ENCODE measurements around the gene ASPG.

The ASPG gene

GRCh38 chr14:104144453-104144790, 58.9 kb downstream of the ASPG start:
- no peak for TF ChIP-seq GLIS3 (CRISPR knock-in tag; IDR thresholded peaks at IDR 0.05)
- TF ChIP-seq BACH2 (CRISPR knock-in tag; IDR thresholded peaks at IDR 0.05; ENCODE audit: borderline replicate concordance), result no peak
- no peak for TF ChIP-seq ZC3H10 (CRISPR knock-in tag; IDR thresholded peaks at IDR 0.05)
- TF ChIP-seq TOX (CRISPR knock-in tag; IDR thresholded peaks at IDR 0.05; ENCODE audit: borderline replicate concordance), result no peak
- TF ChIP-seq, protein P1, sequence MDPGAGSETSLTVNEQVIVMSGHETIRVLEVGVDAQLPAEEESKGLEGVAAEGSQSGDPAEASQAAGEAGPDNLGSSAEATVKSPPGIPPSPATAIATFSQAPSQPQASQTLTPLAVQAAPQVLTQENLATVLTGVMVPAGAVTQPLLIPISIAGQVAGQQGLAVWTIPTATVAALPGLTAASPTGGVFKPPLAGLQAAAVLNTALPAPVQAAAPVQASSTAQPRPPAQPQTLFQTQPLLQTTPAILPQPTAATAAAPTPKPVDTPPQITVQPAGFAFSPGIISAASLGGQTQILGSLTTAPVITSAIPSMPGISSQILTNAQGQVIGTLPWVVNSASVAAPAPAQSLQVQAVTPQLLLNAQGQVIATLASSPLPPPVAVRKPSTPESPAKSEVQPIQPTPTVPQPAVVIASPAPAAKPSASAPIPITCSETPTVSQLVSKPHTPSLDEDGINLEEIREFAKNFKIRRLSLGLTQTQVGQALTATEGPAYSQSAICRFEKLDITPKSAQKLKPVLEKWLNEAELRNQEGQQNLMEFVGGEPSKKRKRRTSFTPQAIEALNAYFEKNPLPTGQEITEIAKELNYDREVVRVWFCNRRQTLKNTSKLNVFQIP (CRISPR knock-in tag; IDR thresholded peaks at IDR 0.05; ENCODE audit: borderline replicate concordance, low read depth), result no peak
- no peak for TF ChIP-seq OSR1 (CRISPR knock-in tag; IDR thresholded peaks at IDR 0.05)
- no peak for TF ChIP-seq ARNTL (CRISPR knock-in tag; IDR thresholded peaks at IDR 0.05; ENCODE audit: borderline replicate concordance, low read depth)
- TF ChIP-seq RARB (CRISPR knock-in tag; IDR thresholded peaks at IDR 0.05), result no peak
- no peak for TF ChIP-seq PATZ1 (CRISPR knock-in tag; IDR thresholded peaks at IDR 0.05; ENCODE audit: borderline replicate concordance)
- no peak for TF ChIP-seq ISL1 (CRISPR knock-in tag; IDR thresholded peaks at IDR 0.05)
- ATAC-seq, result no peak

DNA sequence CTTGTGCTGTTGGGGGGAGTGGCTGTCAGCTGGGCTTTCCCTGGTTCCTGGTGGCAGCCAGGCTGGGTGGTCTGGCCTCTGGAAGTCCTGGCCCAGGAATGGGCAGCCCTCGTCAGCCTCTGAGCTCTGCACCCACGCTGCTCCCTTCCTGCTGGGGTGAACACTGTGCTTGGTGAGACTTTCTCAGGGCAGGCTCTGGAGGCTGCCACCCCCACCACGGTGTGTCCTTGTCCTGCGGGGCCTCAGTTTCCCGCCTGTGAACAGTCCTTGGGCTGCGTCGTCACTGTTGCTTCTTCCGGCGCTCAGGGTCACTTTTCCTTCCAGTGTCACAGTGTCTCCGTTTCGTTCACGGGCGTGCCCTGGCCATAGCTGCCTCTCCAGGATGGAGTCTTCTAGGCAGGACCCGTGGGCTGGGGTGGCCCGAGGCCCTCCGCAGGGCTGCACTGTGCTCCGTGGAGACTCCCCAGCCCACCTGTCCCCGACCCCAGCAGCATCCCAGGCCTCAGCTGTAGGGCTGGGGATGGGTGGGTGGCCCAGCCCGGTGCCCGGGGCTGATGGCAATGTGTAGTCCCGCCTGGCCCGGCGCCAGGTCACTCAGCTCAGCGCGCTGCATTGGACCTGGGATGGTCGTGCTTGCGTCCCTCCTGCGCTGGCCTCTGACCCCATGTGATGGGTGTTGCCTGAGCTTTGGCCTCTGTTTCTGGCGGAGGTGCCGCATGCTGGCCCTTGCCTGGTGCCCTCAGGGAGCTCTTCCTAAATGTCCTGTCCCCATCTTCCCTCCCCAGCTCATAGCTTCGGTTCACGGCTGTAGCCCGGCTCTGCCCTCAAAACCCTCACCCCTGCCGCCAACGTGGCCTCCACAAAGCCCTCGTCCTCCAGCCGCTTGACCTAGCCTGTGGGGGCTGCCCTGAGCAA, 59.7 kb downstream of the ASPG start:
- ATAC-seq, result no peak
- TF ChIP-seq ZNF8 (CRISPR knock-in tag; IDR thresholded peaks at IDR 0.05) (no peak), TCF4 (CRISPR knock-in tag; IDR thresholded peaks at IDR 0.05; ENCODE audit: borderline replicate concordance) (no peak)

GRCh38 chr14:104145826-104146601, 60.5 kb downstream of the ASPG start:
- TF ChIP-seq PATZ1 (CRISPR knock-in tag; IDR thresholded peaks at IDR 0.05; ENCODE audit: borderline replicate concordance) (no peak), RARB (CRISPR knock-in tag; IDR thresholded peaks at IDR 0.05) (no peak), PPARA (CRISPR knock-in tag; IDR thresholded peaks at IDR 0.05; ENCODE audit: borderline replicate concordance) (no peak), ZNF70 (CRISPR knock-in tag; IDR thresholded peaks at IDR 0.05) (no peak), ZNF8 (CRISPR knock-in tag; IDR thresholded peaks at IDR 0.05) (no peak), ARNTL (CRISPR knock-in tag; IDR thresholded peaks at IDR 0.05; ENCODE audit: borderline replicate concordance, low read depth) (no peak), TCF4 (CRISPR knock-in tag; IDR thresholded peaks at IDR 0.05; ENCODE audit: borderline replicate concordance) (no peak), CSDC2 (CRISPR knock-in tag; IDR thresholded peaks at IDR 0.05) (no peak), OSR1 (CRISPR knock-in tag; IDR thresholded peaks at IDR 0.05) (no peak), CREB5 (CRISPR knock-in tag; IDR thresholded peaks at IDR 0.05; ENCODE audit: low read depth) (no peak), ZFP3 (CRISPR knock-in tag; IDR thresholded peaks at IDR 0.05) (no peak), BACH2 (CRISPR knock-in tag; IDR thresholded peaks at IDR 0.05; ENCODE audit: borderline replicate concordance) (no peak), ZNF565 (CRISPR knock-in tag; conservative IDR thresholded peaks at IDR 0.05; ENCODE audit: low read depth) (no peak), ISL1 (CRISPR knock-in tag; IDR thresholded peaks at IDR 0.05) (no peak), ZC3H10 (CRISPR knock-in tag; IDR thresholded peaks at IDR 0.05) (no peak), ESRRG (CRISPR knock-in tag; IDR thresholded peaks at IDR 0.05) (no peak), TOX (CRISPR knock-in tag; IDR thresholded peaks at IDR 0.05; ENCODE audit: borderline replicate concordance) (no peak)
- TF ChIP-seq, protein P1 (CRISPR knock-in tag; IDR thresholded peaks at IDR 0.05; ENCODE audit: borderline replicate concordance, low read depth), result no peak
- TF ChIP-seq, protein P2, sequence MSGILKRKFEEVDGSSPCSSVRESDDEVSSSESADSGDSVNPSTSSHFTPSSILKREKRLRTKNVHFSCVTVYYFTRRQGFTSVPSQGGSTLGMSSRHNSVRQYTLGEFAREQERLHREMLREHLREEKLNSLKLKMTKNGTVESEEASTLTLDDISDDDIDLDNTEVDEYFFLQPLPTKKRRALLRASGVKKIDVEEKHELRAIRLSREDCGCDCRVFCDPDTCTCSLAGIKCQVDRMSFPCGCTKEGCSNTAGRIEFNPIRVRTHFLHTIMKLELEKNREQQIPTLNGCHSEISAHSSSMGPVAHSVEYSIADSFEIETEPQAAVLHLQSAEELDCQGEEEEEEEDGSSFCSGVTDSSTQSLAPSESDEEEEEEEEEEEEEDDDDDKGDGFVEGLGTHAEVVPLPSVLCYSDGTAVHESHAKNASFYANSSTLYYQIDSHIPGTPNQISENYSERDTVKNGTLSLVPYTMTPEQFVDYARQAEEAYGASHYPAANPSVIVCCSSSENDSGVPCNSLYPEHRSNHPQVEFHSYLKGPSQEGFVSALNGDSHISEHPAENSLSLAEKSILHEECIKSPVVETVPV (CRISPR knock-in tag; IDR thresholded peaks at IDR 0.05), result no peak
- TF ChIP-seq, protein P3, sequence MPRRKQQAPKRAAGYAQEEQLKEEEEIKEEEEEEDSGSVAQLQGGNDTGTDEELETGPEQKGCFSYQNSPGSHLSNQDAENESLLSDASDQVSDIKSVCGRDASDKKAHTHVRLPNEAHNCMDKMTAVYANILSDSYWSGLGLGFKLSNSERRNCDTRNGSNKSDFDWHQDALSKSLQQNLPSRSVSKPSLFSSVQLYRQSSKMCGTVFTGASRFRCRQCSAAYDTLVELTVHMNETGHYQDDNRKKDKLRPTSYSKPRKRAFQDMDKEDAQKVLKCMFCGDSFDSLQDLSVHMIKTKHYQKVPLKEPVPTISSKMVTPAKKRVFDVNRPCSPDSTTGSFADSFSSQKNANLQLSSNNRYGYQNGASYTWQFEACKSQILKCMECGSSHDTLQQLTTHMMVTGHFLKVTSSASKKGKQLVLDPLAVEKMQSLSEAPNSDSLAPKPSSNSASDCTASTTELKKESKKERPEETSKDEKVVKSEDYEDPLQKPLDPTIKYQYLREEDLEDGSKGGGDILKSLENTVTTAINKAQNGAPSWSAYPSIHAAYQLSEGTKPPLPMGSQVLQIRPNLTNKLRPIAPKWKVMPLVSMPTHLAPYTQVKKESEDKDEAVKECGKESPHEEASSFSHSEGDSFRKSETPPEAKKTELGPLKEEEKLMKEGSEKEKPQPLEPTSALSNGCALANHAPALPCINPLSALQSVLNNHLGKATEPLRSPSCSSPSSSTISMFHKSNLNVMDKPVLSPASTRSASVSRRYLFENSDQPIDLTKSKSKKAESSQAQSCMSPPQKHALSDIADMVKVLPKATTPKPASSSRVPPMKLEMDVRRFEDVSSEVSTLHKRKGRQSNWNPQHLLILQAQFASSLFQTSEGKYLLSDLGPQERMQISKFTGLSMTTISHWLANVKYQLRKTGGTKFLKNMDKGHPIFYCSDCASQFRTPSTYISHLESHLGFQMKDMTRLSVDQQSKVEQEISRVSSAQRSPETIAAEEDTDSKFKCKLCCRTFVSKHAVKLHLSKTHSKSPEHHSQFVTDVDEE (CRISPR knock-in tag; IDR thresholded peaks at IDR 0.05), result no peak
- ATAC-seq, result no peak
